Fibroblast of the conjunctiva (primary cell): Measurements from ENCODE around the gene PTPRN2.
"Not testable (repeated sequence)": the region's sequence is repeated elsewhere in the genome, so short reads cannot be mapped to it uniquely, and the experiment has no call there.

Source experiments
- DNase-seq: peaks from one replicate; pipeline ENCODE4 v3.0.0-alpha.2; 2010; ENCODE audit warnings: low read depth

PTPRN2 gene

DNA sequence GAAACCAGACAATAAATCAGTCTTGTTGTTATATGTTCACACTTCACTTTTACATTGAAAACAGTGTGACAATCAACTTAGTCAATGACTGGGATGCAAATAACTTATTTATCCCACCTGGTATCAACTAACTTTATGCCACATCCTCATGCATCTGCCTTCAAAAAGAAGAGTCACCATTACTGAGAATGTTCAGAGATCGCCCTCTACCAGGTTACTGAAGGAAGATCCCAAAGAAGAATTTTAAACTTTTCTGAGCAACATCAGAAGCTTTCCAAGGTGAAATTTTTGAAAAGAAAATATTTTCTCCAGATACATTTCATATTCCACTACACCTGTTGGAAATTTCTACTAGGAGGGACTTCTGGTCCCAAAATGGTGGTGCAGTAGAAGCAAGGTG lies 359.5 kb downstream of the PTPRN2 start:
- DNase-seq, result no peak

DNA sequence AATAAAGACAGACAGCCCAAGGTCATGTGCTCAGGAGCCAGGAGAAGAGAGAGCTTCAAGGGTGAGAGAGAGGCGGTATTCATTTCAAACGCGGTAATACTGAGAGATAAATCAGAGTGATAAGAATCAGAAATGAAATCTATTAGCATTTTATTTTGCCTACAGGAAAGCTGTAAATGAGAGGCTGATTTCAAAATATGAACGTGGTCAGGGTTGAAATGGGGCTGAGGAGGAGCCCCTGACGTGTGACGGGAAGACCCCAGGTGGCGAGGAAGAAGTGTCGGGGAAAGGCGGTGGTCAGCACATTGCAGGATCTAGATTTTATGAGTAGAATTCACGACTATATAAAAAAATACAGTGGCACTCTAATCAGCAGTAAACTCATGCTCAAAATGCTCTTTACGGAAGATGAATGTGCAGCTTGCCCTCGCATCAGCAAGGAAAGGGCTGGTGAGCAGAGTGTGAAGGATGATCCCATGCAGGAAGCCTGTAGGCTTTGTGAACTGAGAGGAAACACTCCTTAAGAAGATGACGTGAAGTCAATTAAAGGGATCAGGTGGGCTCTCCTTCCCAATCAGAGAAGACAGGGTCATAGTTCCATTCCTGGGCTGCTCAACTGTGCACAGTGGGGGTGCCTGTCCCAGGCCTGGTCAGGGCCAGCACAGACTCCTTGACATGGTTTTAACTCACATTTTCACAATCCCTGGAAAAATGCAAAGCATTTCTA lies 360.2 kb downstream of the PTPRN2 start:
- no peak for DNase-seq

GRCh38 chr7:158216198-158216597 lies 371.4 kb downstream of the PTPRN2 start:
- no peak for DNase-seq

DNA sequence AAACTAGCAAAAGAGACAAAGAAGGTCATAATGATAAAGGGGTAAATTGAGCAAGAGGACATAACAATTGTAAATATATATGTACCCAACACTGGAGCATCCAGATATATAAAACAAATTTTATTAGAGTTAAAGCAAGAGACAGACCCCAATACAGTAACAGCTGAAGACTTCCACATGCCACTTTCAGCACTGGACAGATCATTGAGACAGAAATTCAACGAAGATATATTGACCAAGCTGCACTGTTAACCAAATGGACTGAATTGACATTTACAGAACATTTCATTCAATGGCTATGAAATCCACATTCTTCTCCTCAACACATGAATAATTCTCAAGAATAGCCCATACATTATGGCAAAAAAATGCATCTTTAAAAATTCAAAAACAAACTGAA lies 378.2 kb downstream of the PTPRN2 start:
- DNase-seq, result no peak

DNA sequence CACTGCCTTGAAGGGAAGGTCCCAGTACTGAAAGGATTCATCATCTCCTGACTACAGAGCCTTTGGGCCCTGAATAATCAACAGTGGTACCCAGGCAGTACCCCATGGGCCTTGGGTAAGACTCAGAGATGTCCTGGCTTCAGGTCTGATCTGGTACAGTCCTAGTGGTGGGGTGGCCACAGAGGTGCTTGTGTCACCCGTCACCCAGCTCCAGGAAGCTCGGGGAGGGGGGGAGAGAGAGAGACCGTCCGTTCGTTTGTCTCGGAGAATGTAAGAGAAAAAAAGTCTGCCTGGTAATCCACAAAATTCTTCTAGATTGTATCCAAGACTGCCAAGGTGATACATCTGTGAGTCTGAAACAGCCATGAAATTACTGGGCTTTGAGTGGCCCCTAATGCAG lies 381.3 kb downstream of the PTPRN2 start:
- DNase-seq, result no peak

- no peak for DNase-seq
Measured at GRCh38 chr7:158204453-158204852, 383.2 kb downstream of the PTPRN2 start.

GRCh38 chr7:158203948-158204347 lies 383.7 kb downstream of the PTPRN2 start:
- DNase-seq, result not testable (repeated sequence)

GRCh38 chr7:158194365-158194900 lies 393.2 kb downstream of the PTPRN2 start:
- no peak for DNase-seq

DNA sequence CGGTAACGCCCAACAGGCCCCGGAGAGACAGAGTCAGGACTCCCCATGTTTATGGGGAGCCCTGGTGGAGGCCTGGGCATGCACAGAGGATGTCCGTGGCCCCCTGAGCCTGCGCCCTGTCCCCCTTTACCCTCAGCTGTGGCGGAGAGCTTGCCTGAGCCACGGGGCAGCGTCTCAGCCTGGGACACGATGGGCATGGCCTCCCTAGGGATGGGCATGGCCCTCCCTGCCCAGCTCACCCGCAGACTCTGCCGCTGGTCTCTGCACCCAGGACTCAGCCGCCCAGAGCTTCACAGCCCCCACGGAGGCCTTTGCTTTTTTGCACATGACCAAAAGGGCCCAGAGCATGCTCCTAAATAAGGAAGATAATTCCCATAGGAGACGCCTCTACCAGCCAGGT lies 394.2 kb downstream of the PTPRN2 start:
- no peak for DNase-seq

DNA sequence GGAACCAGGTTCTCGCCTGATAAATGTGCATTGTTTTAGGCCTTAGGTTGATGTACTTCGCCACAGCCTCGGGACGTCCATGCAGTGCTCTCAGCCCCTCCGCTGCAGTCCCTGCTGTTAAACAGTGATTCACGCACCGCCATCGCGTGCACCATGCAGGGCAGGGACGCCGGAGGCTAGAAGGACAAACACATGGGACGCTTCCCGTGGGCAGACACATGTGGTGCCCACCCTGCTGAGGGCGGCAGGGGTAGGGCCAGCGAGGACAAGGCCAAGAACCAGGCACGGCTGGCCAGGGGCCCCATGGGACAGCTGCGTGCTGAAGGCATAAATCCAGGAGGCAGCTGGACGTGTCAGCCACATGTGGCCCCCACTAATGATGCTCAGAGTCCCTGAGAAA lies 394.7 kb downstream of the PTPRN2 start:
- DNase-seq, result no peak

- no peak for DNase-seq
Measured at GRCh38 chr7:158192184-158192835, 395.3 kb downstream of the PTPRN2 start.

DNA sequence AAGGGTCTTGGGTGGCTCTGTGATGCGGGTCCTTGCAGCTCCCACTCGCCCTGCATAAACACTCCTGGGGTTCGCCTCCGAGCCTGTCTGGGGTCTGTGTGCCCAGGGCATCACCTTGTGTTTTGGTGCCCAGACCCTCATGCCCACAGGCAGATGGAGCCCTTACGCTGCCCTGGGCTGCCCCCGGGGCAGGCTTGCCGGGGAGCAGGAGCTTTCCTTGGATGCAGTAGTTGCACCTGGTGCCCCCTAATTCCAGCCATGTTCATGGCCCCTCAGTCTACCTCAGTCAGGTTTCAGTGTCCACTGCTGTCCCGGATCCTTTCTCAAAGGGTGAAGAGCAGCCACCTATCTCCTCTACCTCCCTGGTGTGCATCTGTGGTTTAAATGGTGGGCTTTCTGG lies 396.0 kb downstream of the PTPRN2 start:
- DNase-seq, result no peak

- no peak for DNase-seq
Measured at GRCh38 chr7:158190756-158191155, 396.9 kb downstream of the PTPRN2 start.

DNA sequence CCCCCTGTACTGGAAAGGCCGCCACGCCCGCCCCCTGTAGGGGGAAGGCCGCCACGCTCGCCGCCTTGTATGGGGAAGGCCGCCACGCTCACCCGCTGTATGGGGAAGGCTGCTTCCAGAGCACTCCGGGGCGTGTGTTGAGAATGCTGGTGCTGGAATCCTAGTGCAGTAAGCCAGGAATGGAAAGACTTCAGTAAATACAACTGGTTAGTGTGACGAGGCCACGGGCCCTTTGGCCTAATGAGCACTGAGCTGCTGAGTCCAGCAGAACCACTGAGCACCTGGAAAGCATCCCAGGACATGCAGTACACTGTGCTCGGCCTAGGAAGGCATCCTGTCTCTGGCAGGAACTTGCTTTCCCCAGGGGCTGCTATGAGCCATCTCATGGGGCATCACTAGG lies 398.9 kb downstream of the PTPRN2 start:
- DNase-seq, result no peak

DNA sequence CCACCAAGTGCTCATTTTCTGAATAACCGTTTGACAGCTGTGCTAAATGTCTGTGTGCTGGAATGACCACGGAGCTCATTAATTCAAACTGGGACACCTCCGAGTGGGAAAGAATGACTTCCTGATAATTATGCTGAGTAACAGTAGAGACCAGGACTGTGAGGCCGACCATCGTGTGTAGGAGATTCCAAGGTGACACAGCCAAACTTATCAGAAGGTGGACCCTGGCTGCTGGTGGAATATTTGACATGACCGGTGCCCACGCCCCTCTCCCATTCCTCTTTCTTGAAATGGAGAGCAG lies 400.0 kb downstream of the PTPRN2 start:
- DNase-seq, result no peak

DNA sequence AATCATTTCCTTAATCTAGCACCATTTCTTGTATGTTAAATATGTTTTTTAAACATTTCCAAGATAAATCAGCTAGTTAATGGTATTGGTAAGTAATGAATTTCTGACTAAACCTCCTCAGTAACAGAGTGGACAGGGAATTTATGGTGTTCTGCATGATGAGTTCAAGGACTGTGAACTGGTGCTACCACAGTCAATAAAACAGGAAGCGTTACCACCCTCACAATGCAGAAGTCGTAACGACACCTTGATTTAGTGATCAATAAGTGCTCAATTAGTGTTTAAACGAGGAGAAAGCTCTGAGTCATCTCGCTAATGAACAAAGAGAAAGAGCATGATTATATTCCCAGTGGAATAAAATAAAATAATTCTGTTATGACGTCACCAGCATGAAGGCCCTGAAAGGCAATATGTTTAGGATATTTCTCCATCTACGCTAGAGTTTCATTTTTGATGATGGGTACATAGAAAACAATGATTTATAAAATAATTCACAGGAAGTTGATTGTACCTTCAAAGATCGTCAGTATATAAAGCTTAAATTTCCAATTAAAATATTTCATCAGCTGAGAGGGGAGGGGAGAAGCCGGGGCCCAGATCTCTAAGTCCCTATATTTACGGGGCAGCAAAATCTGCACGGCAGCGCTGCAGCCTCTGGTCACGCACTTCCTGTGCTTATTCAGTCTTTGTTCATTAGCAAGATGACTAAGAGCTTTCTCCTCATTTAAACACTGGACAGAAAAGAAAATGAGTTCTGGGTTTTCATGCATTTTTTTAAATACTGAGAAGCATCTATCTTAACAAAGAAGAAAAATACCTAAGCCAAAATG lies 400.5 kb downstream of the PTPRN2 start:
- no peak for DNase-seq

GRCh38 chr7:158186406-158186805 lies 401.2 kb downstream of the PTPRN2 start:
- no peak for DNase-seq

DNA sequence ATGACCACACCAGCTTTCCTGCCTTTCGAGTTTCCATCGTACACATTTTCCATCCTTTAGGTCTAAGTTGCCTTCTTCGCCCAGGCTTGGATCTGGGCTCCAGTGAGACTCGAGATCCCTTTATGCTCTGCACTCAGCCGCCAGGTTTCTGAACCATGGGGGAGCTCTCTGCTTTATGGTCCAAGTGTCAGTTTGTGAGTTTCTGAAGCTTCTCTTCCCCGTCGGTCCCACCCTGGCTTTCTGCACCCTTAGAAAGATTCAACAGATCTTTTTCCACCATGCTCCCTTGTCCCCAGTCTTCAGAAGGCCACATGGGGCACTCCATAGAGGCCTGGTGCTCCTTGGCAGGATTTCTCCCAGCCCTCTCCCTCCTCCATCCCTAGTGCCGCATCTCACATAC lies 402.0 kb downstream of the PTPRN2 start:
- DNase-seq, result no peak

- DNase-seq, result no peak
Measured at GRCh38 chr7:158183431-158183830, 404.2 kb downstream of the PTPRN2 start.

DNA sequence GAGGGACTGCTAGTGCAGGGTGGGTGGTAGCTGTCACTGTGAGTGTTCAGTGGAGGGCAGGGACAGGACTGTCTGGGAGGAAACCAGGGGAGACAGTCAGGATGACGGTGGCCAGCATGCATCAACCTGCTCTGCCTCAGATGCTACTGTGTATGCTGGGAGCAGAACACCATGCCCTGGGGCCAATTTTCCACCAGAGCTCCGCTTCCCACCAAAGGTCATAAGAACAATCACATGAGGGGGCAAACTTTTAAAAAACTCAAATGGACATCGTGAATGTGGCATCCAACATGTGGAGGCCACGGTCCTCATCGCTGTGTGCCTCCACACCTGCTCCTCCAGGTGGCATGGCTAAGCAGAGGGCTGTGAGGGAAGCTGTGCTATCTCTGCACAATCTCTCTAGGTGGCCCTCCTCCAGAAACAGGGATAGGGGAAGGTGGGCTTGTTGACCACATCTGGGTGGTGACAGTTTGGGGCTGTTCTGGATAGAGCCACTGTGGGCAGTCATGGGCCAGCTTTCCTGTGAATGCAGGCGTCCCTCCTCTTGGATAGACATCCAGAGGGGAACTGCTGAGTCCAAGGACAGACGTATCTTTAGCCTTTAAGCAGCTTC lies 411.0 kb downstream of the PTPRN2 start:
- DNase-seq, result no peak

DNA sequence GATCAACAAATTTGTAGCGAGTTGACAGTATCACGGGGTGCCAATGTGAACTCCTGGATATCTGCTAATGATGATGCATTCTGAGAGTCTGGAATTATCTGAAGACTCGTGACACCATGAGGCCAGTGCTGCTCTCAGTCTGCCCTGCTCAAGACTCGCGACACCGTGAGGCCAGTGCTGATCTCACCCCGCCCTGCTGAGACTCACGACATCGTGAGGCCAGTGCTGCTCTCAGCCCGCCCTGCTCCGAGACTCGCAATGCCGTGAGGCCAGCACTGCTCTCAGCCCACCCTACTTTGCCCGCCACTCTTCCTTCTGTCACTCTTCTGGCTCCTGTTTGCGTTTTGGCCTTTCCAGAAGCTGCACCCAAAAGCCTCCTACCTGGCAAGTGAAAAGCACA lies 411.8 kb downstream of the PTPRN2 start:
- no peak for DNase-seq

- DNase-seq, result no peak
Measured at GRCh38 chr7:158174947-158175346, 412.7 kb downstream of the PTPRN2 start.

DNA sequence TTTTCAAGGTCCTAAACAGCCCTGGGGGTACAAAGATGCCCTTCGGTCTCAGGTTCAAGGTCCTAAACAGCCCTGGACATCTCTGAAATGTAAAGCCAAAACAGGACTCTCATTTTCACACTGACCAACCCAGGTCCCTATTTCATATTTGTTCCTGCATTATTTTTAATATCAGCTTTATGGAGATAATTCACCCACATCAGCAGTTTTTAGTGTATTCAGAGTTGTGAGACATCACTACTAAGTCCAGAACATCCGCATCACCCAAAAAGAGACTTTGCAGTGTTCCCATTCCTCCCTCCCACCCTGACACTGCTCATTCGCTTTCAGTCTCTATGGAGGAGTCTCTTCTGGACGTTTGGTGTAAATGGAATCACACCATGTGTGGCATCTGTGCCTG lies 420.2 kb downstream of the PTPRN2 start:
- no peak for DNase-seq
